ENCODE results near the gene TCF4.
A peak's percentile ranks its signal among the peaks of the same experiment; 100 is the strongest.

TCF4 gene

GRCh38 chr18:55587418-55588110 is 428 bp downstream of the TCF4 start:
- DNase-seq: peak; percentile 65

- DNase-seq: peak; percentile 60
Measured at GRCh38 chr18:55585920-55586561, 2.0 kb downstream of the TCF4 start.

- peak; percentile 54 for DNase-seq
Measured at GRCh38 chr18:55585065-55585919, 2.7 kb downstream of the TCF4 start.

- no peak for DNase-seq
Measured at GRCh38 chr18:55584201-55584600, 3.8 kb downstream of the TCF4 start.

GRCh38 chr18:55582325-55582724 is 5.7 kb downstream of the TCF4 start:
- DNase-seq: no peak

- no peak for DNase-seq
Measured at GRCh38 chr18:55579501-55580270, 8.3 kb downstream of the TCF4 start.

- no peak for DNase-seq
Measured at GRCh38 chr18:55577812-55578539, 10.0 kb downstream of the TCF4 start.

DNA sequence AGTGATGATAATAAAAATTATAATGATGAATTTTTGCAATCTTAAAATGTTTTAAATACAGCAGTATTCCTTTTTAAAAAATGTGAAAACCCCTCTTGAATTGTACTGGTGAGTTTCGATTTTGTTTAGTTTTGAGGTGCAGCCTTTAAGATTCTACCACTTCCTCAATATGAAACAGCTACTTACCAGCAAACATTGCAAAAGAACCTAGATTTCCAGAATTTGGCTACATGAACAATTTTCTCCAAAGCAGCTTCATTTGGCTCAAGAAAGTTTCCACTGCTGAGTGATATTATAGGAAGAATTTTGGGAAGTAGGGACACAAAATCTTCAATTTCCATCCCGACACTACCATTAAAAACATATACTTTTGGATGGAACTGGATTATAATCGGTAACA is 12.0 kb downstream of the TCF4 start:
- DNase-seq: no peak

- DNase-seq: no peak
Measured at GRCh38 chr18:55575066-55575465, 12.9 kb downstream of the TCF4 start.

- no peak for DNase-seq
Measured at GRCh38 chr18:55573386-55573785, 14.6 kb downstream of the TCF4 start.

- DNase-seq: no peak
Measured at GRCh38 chr18:55570966-55571365, 17.0 kb downstream of the TCF4 start.

DNA sequence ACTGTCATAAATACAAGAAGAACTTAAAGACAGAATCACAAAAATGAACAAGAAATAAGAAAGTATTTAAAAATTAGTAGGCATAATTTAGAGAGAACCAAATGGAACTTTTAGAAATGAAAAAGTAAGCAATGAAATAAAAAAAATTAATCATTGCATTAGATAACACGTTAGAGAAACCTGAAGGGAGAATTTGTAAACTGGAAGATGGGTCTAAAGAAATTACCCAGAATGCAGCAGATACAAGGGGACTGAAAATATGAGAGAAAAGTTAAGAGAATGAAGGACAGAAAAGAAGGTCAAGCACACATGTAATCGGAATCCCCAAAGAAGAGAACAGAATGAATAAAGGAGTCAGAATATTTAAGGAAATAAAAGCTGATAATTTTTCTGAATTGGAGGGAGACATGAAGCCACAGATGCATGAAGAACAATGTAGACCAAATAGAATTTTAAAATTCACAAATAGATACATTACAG is 21.5 kb downstream of the TCF4 start:
- no peak for DNase-seq

DNA sequence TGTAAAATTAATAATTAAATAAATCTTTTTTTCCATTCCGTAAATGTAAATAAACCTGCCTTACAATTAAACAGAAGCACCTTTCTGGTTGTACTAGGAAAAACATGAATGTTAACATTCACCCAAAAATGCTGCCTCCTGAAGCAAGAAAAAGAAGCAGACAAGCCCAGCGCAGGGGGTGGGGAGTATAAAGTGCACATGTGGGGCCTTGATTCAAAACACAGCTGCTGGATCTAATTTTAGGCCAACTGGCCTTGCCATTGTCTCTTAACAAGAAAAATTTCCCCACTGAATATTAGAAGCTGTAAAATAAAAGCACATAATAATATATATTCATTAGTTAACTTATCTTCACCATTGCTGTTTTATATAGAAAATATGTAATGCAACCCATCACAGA is 28.3 kb downstream of the TCF4 start:
- no peak for DNase-seq

- DNase-seq: no peak
Measured at GRCh38 chr18:55557211-55557610, 30.8 kb downstream of the TCF4 start.

DNA sequence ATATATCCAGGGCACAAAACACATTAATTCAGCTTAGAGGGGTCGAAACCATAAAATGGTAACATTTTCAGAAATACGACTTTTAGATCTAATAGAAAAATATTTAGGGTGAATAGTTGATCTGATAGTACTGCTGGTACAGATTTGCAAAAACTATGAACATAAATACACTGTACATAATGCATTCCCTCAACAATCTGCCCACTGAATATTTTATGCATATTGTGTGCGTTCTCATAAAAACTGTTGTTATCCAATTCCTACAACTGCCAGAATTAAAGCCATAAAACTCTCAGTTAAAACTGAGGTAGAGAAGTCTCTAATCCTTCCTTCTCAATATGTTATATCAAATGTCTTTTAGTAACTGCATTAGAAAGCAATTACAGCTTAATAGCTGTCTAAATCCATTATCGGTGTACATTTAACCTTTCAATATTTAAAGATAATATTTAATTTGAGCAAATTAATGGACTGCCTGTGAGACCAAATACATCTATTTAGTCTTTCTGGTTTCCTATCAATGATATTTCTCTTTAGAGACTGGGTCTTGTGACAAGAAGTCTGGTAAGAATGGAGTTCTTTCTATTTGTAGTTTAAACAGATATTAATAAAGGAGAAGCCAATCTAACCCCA is 32.5 kb downstream of the TCF4 start:
- no peak for DNase-seq

DNA sequence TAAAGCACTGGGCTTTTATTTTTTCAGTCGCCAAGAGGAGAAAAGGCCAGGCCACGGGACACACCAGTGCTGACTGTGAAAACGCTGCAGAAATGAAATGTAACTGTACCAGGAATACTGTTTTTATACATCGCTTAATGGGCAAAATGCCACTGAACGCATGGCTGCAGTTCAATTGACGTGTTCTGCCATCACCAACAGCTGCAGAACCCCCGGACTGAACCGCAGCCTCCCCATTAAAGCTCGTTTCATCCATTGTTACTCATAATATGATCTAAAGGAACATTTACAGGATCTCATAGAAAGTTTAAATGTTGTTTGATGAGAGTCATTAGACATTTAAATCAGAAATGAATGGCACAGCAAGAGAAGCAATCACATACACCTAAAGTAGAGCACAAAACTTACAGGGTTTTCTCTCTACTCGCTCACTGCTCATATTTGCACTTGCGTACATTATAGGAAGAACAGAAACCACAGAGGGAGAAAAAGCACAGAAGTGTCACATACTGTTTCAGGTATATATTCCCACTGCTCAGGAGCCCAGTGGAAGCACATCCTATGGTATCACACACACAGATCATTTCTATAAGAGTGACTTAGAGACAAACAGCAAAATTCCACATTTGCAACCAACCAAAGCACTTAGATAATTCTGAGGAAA is 35.3 kb downstream of the TCF4 start:
- DNase-seq: no peak

- DNase-seq: no peak
Measured at GRCh38 chr18:55551227-55551626, 36.8 kb downstream of the TCF4 start.

GRCh38 chr18:55550471-55550870 is 37.5 kb downstream of the TCF4 start:
- no peak for DNase-seq

- no peak for DNase-seq
Measured at GRCh38 chr18:55549474-55550104, 38.4 kb downstream of the TCF4 start.

DNA sequence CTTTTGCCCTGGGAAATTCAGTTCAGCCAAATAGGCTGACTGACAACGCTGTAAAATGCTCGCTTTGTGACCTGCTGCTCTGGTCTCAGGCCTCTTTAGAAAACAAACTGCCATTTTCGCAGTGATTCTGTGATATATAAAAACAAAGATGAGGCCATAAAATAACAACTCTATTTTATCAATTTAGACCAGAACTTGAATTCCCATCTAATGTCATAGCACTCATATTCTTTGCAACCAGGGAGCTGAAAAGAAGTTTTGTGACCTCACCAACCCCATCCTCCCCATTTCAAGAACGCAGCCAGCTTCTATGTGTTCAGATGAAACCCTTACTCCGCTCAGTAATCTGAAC is 40.3 kb downstream of the TCF4 start:
- peak; percentile 12 for DNase-seq
